Hepatocyte (in vitro differentiated cells): ENCODE results near the gene PSME1. TPM values are rescaled to one million over a fixed set of nuclear protein-coding genes. Genes with fewer than 3 reads are reported as not detected.

ENCODE experiments used
- DNase-seq: peaks from one replicate; pipeline ENCODE4 v3.0.0-alpha.2; 2016; ENCODE audit warnings: low spot score
- H2AFZ ChIP-seq: fragments of 200-600 bp; sonication (generic); 2 replicates; pipeline ENCODE4 v1.6.0; 2016; ENCODE audit warnings: antibody characterized with exemption, mild to moderate bottlenecking
- H3K27ac ChIP-seq: fragments of 200-600 bp; sonication (generic); 2 replicates; pipeline ENCODE4 v1.5.1; 2016; ENCODE audit warnings: mild to moderate bottlenecking
- H3K27me3 ChIP-seq: fragments of 200-600 bp; sonication (generic); 2 replicates; pipeline ENCODE4 v1.6.1; 2016
- H3K36me3 ChIP-seq: fragments of 200-600 bp; sonication (generic); replicated peaks from 2 replicates; pipeline ENCODE4 v1.5.1; 2016; ENCODE audit warnings: low read depth; ENCODE audit not compliant: insufficient read depth
- H3K4me1 ChIP-seq: fragments of 200-600 bp; sonication (generic); 2 replicates; pipeline ENCODE4 v1.5.1; 2016; ENCODE audit warnings: mild to moderate bottlenecking, moderate library complexity; ENCODE audit not compliant: insufficient read depth
- H3K4me2 ChIP-seq: fragments of 200-600 bp; sonication (generic); 2 replicates; pipeline ENCODE4 v1.6.0; 2016
- H3K4me3 ChIP-seq: fragments of 200-600 bp; sonication (generic); 2 replicates; pipeline ENCODE4 v1.5.1; 2016; ENCODE audit warnings: mild to moderate bottlenecking
- H3K79me2 ChIP-seq: fragments of 200-600 bp; sonication (generic); 2 replicates; pipeline ENCODE4 v1.6.0; 2017; ENCODE audit warnings: mild to moderate bottlenecking
- H3K9me2 ChIP-seq: fragments of 200-600 bp; sonication (generic); replicated peaks from 2 replicates; pipeline ENCODE4 v1.6.0; 2017; ENCODE audit warnings: mild to moderate bottlenecking; ENCODE audit not compliant: insufficient read depth
- H3K9me3 ChIP-seq: fragments of 200-600 bp; sonication (generic); 2 replicates; pipeline ENCODE4 v1.5.1; 2016; ENCODE audit warnings: low read depth, mild to moderate bottlenecking
- H4K20me1 ChIP-seq: fragments of 200-600 bp; sonication (generic); 2 replicates; pipeline ENCODE4 v1.6.0; 2016; ENCODE audit warnings: mild to moderate bottlenecking; ENCODE audit not compliant: insufficient read depth, poor library complexity, severe bottlenecking
- EZH2 ChIP-seq: fragments of 200-600 bp; sonication (generic); IDR thresholded peaks from 2 replicates; pipeline ENCODE4 v1.6.1; 2016; ENCODE audit warnings: antibody characterized with exemption, mild to moderate bottlenecking, borderline replicate concordance
- EZH2phosphoT487 ChIP-seq: fragments of 200-600 bp; sonication (generic); IDR thresholded peaks from one replicate; pipeline ENCODE4 v1.6.1; 2018; ENCODE audit warnings: antibody characterized with exemption, mild to moderate bottlenecking, low read depth, moderate library complexity; ENCODE audit not compliant: unreplicated experiment, severe bottlenecking
- WGBS: methylation state at CpG from one replicate; pipeline ENCODE4 v1.1.6; 2016; ENCODE audit warnings: low lambda C conversion rate; ENCODE audit errors: missing lambda C conversion rate; 5-methylcytosine and 5-hydroxymethylcytosine counted together
- polyA plus RNA-seq: library from polyadenylated mRNA; unstranded; fragments of >200 nt; fragmentation: Nextera tagmentation; extraction: Ambion mirVana; gene quantifications from 2 replicates; pipeline ENCODE4 v1.2.1, GENCODE V29; 2016
- total RNA-seq: library from RNA; depleted of rRNA; stranded (reverse); fragments of >200 nt; gene quantifications from 2 replicates; pipeline ENCODE4 v1.2.3, GENCODE V29; 2014
- TF ChIP-seq, protein P1 (sequence below): fragments of 200-600 bp; sonication (generic); IDR thresholded peaks from 2 replicates; pipeline ENCODE4 v1.5.1; 2016; ENCODE audit warnings: antibody characterized with exemption, mild to moderate bottlenecking; ENCODE audit not compliant: poor library complexity

The PSME1 gene
- total and polyA plus RNA-seq, 2 experiments from 2014 or later: 123 to 238 TPM

DNA sequence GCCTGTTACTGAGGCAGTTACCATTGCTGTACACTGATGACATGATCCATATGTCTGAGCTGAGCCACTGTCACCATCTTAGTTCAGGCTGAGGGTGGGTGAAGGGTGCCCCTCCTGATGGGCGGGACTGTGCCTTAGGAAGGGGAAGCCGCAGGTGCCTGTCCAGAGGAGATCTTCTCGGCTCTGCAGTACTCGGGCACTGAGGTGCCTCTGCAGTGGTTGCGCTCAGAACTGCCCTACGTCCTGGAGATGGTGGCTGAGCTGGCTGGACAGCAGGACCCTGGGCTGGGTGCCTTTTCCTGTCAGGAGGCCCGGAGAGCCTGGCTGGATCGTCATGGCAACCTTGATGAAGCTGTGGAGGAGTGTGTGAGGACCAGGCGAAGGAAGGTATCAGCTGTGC, 15.0 kb downstream of the PSME1 start:
- Histone ChIP-seq H2AFZ (no peak overlapping the region), H3K27me3 (no peaks in the 10 kb centered on the region), H3K27ac (no peak overlapping the region), H3K9me2 (no peaks in the 10 kb centered on the region), H3K4me3 (no peak overlapping the region), H3K4me2 (no peak overlapping the region), H3K36me3 (no peaks in the 10 kb centered on the region), H4K20me1 (peaks cover 6% of the 10 kb centered on the region), H3K4me1 (peaks cover 8% of the 10 kb centered on the region), H3K9me3 (no peaks in the 10 kb centered on the region), H3K79me2 (peaks cover 29% of the 10 kb centered on the region)
- 97% methylated on average over 8 of the region's 9 CpGs for WGBS
- DNase-seq: no peak
- TF ChIP-seq EZH2: no peak
- TF ChIP-seq EZH2phosphoT487: no peak
- TF ChIP-seq, protein P1, sequence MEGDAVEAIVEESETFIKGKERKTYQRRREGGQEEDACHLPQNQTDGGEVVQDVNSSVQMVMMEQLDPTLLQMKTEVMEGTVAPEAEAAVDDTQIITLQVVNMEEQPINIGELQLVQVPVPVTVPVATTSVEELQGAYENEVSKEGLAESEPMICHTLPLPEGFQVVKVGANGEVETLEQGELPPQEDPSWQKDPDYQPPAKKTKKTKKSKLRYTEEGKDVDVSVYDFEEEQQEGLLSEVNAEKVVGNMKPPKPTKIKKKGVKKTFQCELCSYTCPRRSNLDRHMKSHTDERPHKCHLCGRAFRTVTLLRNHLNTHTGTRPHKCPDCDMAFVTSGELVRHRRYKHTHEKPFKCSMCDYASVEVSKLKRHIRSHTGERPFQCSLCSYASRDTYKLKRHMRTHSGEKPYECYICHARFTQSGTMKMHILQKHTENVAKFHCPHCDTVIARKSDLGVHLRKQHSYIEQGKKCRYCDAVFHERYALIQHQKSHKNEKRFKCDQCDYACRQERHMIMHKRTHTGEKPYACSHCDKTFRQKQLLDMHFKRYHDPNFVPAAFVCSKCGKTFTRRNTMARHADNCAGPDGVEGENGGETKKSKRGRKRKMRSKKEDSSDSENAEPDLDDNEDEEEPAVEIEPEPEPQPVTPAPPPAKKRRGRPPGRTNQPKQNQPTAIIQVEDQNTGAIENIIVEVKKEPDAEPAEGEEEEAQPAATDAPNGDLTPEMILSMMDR: no peak

DNA sequence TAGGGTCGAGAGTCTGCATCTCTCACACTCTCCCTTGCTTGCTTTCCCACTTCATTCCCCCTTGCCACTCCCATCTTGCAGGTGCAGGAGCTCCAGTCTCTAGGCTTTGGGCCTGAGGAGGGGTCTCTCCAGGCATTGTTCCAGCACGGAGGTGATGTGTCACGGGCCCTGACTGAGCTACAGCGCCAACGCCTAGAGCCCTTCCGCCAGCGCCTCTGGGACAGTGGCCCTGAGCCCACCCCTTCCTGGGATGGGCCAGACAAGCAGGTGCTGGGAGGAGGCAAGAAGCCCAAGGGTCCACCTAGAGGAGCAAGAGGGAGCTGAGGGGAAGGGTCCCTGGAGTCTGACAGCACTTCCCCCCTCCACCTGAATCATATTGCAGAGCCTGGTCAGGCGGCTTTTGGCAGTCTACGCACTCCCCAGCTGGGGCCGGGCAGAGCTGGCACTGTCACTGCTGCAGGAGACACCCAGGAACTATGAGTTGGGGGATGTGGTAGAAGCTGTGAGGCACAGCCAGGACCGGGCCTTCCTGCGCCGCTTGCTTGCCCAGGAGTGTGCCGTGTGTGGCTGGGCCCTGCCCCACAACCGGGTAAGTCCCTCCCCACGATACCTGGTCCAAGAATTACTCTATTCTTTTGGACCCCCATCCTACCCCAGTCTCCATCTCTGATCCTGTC, 15.5 kb downstream of the PSME1 start:
- Histone ChIP-seq H3K9me3 (no peaks in the 10 kb centered on the region), H3K9me2 (no peaks in the 10 kb centered on the region), H3K27ac (no peak overlapping the region), H3K4me3 (no peak overlapping the region), H3K79me2 (peaks cover 29% of the 10 kb centered on the region), H3K4me2 (no peak overlapping the region), H3K27me3 (no peaks in the 10 kb centered on the region), H3K36me3 (no peaks in the 10 kb centered on the region), H2AFZ (no peak overlapping the region), H3K4me1 (peaks cover 6% of the 10 kb centered on the region), H4K20me1 (peaks cover 6% of the 10 kb centered on the region)
- TF ChIP-seq EZH2phosphoT487: no peak
- TF ChIP-seq, protein P1: no peak
- no peak for TF ChIP-seq EZH2
- 98% methylated on average over 15 of the region's 16 CpGs for WGBS
- no peak for DNase-seq

DNA sequence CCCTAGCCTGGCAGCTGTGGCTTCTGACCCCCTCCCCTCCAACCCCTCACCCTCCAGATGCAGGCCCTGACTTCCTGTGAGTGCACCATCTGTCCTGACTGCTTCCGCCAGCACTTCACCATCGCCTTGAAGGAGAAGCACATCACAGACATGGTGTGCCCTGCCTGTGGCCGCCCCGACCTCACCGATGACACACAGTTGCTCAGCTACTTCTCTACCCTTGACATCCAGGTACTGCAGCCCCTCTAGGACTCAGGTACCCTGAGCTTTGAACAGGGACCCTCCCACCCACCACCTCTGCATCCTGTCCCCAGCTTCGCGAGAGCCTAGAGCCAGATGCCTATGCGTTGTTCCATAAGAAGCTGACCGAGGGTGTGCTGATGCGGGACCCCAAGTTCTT, 19.1 kb downstream of the PSME1 start:
- WGBS: 97% methylated on average over 10 of the region's 10 CpGs
- no peak overlapping the region for H3K27ac ChIP-seq
- TF ChIP-seq EZH2phosphoT487 (no peak), EZH2 (no peak)
- TF ChIP-seq, protein P1: no peak
- H3K27me3 ChIP-seq: no peaks in the 10 kb centered on the region
- no peaks in the 10 kb centered on the region for H3K9me2 ChIP-seq
- H3K36me3 ChIP-seq: no peaks in the 10 kb centered on the region
- DNase-seq: no peak
- H3K4me2 ChIP-seq: no peak overlapping the region
- H3K79me2 ChIP-seq: peaks cover under 1% of the 10 kb centered on the region
- no peak overlapping the region for H2AFZ ChIP-seq
- H3K4me1 ChIP-seq: no peaks in the 10 kb centered on the region
- no peaks in the 10 kb centered on the region for H3K9me3 ChIP-seq
- H3K4me3 ChIP-seq: no peak overlapping the region
- H4K20me1 ChIP-seq: no peaks in the 10 kb centered on the region
